Measurements from ENCODE around the gene CNN2.

The CNN2 gene

GRCh38 chr19:1011831-1012333 lies 14.5 kb upstream of the CNN2 start:
- peaks cover 2% of the 10 kb centered on the region for H3K36me3 ChIP-seq (ENCODE audit: control insufficient read depth, insufficient read depth, low read length)
- no peak overlapping the region for H2AK5ac ChIP-seq (ENCODE audit: low read length)
- no peak overlapping the region for H2BK120ac ChIP-seq (ENCODE audit: low read depth, low read length)
- H4K8ac ChIP-seq (ENCODE audit: low read depth, low read length), result no peak overlapping the region
- no peak overlapping the region for H3K9ac ChIP-seq (ENCODE audit: low read length)
- H3K56ac ChIP-seq (ENCODE audit: low read length), result no peak overlapping the region
- H4K5ac ChIP-seq (ENCODE audit: low read length), result no peak overlapping the region
- H3K4ac ChIP-seq (ENCODE audit: low read depth, low read length), result no peak overlapping the region
- H2BK15ac ChIP-seq (replicated peaks; ENCODE audit: low read depth), result no peak overlapping the region
- H3K79me1 ChIP-seq (ENCODE audit: low read length), result peaks cover 25% of the 10 kb centered on the region
- no CpG with 5 or more reads among the region's 36 CpGs for WGBS (ENCODE audit: extremely low coverage, insufficient coverage, low lambda C conversion rate)
- H2BK5ac ChIP-seq (ENCODE audit: low read length), result no peak overlapping the region
- H3K79me2 ChIP-seq (ENCODE audit: control insufficient read depth, insufficient read depth, low read length), result peaks cover 29% of the 10 kb centered on the region
- H3K27me3 ChIP-seq (ENCODE audit: insufficient read depth, low read length, poor library complexity), result no peaks in the 10 kb centered on the region
- no peak overlapping the region for H3K4me3 ChIP-seq (ENCODE audit: low read length)
- no peak overlapping the region for H3K4me2 ChIP-seq (ENCODE audit: low read length)
- no peak overlapping the region for H3K27ac ChIP-seq (ENCODE audit: low read depth, low read length)
- peaks cover 4% of the 10 kb centered on the region for H3K4me1 ChIP-seq (ENCODE audit: control insufficient read depth, low read depth, low read length)
- no peak for DNase-seq
- no peak overlapping the region for H3K23ac ChIP-seq (ENCODE audit: low read length)
- H3K18ac ChIP-seq (ENCODE audit: low read length), result no peak overlapping the region

GRCh38 chr19:1012334-1012733 lies 14.1 kb upstream of the CNN2 start:
- H3K56ac ChIP-seq (ENCODE audit: low read length), result no peak overlapping the region
- WGBS (ENCODE audit: extremely low coverage, insufficient coverage, low lambda C conversion rate), result no CpG with 5 or more reads among the region's 18 CpGs
- H2AK5ac ChIP-seq (ENCODE audit: low read length), result no peak overlapping the region

GRCh38 chr19:1013218-1013617 lies 13.2 kb upstream of the CNN2 start:
- H3K56ac ChIP-seq (ENCODE audit: low read length), result no peak overlapping the region
- peaks cover 2% of the 10 kb centered on the region for H3K36me3 ChIP-seq (ENCODE audit: control insufficient read depth, insufficient read depth, low read length)
- H4K5ac ChIP-seq (ENCODE audit: low read length), result no peak overlapping the region
- no peak overlapping the region for H2BK15ac ChIP-seq (replicated peaks; ENCODE audit: low read depth)
- no peak for DNase-seq
- H3K4me3 ChIP-seq (ENCODE audit: low read length), result no peak overlapping the region
- peaks cover 43% of the 10 kb centered on the region for H3K79me2 ChIP-seq (ENCODE audit: control insufficient read depth, insufficient read depth, low read length)
- H3K9ac ChIP-seq (ENCODE audit: low read length), result no peak overlapping the region
- H3K18ac ChIP-seq (ENCODE audit: low read length), result no peak overlapping the region
- no peak overlapping the region for H3K27ac ChIP-seq (ENCODE audit: low read depth, low read length)
- H2BK5ac ChIP-seq (ENCODE audit: low read length), result no peak overlapping the region
- no CpG with 5 or more reads among the region's 10 CpGs for WGBS (ENCODE audit: extremely low coverage, insufficient coverage, low lambda C conversion rate)
- H3K4me2 ChIP-seq (ENCODE audit: low read length), result no peak overlapping the region
- H3K23ac ChIP-seq (ENCODE audit: low read length), result no peak overlapping the region
- peaks cover 27% of the 10 kb centered on the region for H3K79me1 ChIP-seq (ENCODE audit: low read length)
- no peak overlapping the region for H3K4ac ChIP-seq (ENCODE audit: low read depth, low read length)
- no peak overlapping the region for H2BK120ac ChIP-seq (ENCODE audit: low read depth, low read length)
- H4K8ac ChIP-seq (ENCODE audit: low read depth, low read length), result no peak overlapping the region
- H3K27me3 ChIP-seq (ENCODE audit: insufficient read depth, low read length, poor library complexity), result no peaks in the 10 kb centered on the region
- H3K4me1 ChIP-seq (ENCODE audit: control insufficient read depth, low read depth, low read length), result peaks cover 4% of the 10 kb centered on the region
- H2AK5ac ChIP-seq (ENCODE audit: low read length), result no peak overlapping the region

More at GRCh38 chr19:1012334-1012733, 14.1 kb upstream of the CNN2 start:
- H3K18ac ChIP-seq (ENCODE audit: low read length), result no peak overlapping the region
- H3K4me2 ChIP-seq (ENCODE audit: low read length), result no peak overlapping the region
- no peaks in the 10 kb centered on the region for H3K27me3 ChIP-seq (ENCODE audit: insufficient read depth, low read length, poor library complexity)
- H2BK15ac ChIP-seq (replicated peaks; ENCODE audit: low read depth), result no peak overlapping the region
- no peak for DNase-seq
- H3K27ac ChIP-seq (ENCODE audit: low read depth, low read length), result no peak overlapping the region
- H3K23ac ChIP-seq (ENCODE audit: low read length), result no peak overlapping the region
- peaks cover 4% of the 10 kb centered on the region for H3K4me1 ChIP-seq (ENCODE audit: control insufficient read depth, low read depth, low read length)
- H2BK5ac ChIP-seq (ENCODE audit: low read length), result no peak overlapping the region
- H3K9ac ChIP-seq (ENCODE audit: low read length), result no peak overlapping the region
- H3K4ac ChIP-seq (ENCODE audit: low read depth, low read length), result no peak overlapping the region
- no peak overlapping the region for H3K4me3 ChIP-seq (ENCODE audit: low read length)
- H4K5ac ChIP-seq (ENCODE audit: low read length), result no peak overlapping the region
- H2BK120ac ChIP-seq (ENCODE audit: low read depth, low read length), result no peak overlapping the region
- peaks cover 34% of the 10 kb centered on the region for H3K79me2 ChIP-seq (ENCODE audit: control insufficient read depth, insufficient read depth, low read length)
- peaks cover 2% of the 10 kb centered on the region for H3K36me3 ChIP-seq (ENCODE audit: control insufficient read depth, insufficient read depth, low read length)
- H4K8ac ChIP-seq (ENCODE audit: low read depth, low read length), result no peak overlapping the region
- H3K79me1 ChIP-seq (ENCODE audit: low read length), result peaks cover 27% of the 10 kb centered on the region

GRCh38 chr19:1014161-1015060 lies 12.0 kb upstream of the CNN2 start:
- H2BK5ac ChIP-seq (ENCODE audit: low read length), result no peak overlapping the region
- no peak overlapping the region for H4K5ac ChIP-seq (ENCODE audit: low read length)
- peaks cover 55% of the 10 kb centered on the region for H3K79me2 ChIP-seq (ENCODE audit: control insufficient read depth, insufficient read depth, low read length)
- H3K79me1 ChIP-seq (ENCODE audit: low read length), result peaks cover 28% of the 10 kb centered on the region
- H3K27me3 ChIP-seq (ENCODE audit: insufficient read depth, low read length, poor library complexity), result no peaks in the 10 kb centered on the region
- peaks cover 4% of the 10 kb centered on the region for H3K4me1 ChIP-seq (ENCODE audit: control insufficient read depth, low read depth, low read length)
- H2BK120ac ChIP-seq (ENCODE audit: low read depth, low read length), result no peak overlapping the region
- WGBS (ENCODE audit: extremely low coverage, insufficient coverage, low lambda C conversion rate), result no CpG with 5 or more reads among the region's 49 CpGs
- no peak overlapping the region for H3K27ac ChIP-seq (ENCODE audit: low read depth, low read length)
- H3K4me3 ChIP-seq (ENCODE audit: low read length), result no peak overlapping the region
- H3K4ac ChIP-seq (ENCODE audit: low read depth, low read length), result no peak overlapping the region
- peaks cover 2% of the 10 kb centered on the region for H3K36me3 ChIP-seq (ENCODE audit: control insufficient read depth, insufficient read depth, low read length)
- no peak overlapping the region for H3K9ac ChIP-seq (ENCODE audit: low read length)
- no peak overlapping the region for H3K23ac ChIP-seq (ENCODE audit: low read length)
- H2AK5ac ChIP-seq (ENCODE audit: low read length), result no peak overlapping the region
- no peak overlapping the region for H3K56ac ChIP-seq (ENCODE audit: low read length)
- H4K8ac ChIP-seq (ENCODE audit: low read depth, low read length), result no peak overlapping the region
- no peak overlapping the region for H2BK15ac ChIP-seq (replicated peaks; ENCODE audit: low read depth)
- no peak overlapping the region for H3K18ac ChIP-seq (ENCODE audit: low read length)
- no peak for DNase-seq
- no peak overlapping the region for H3K4me2 ChIP-seq (ENCODE audit: low read length)

- H3K36me3 ChIP-seq (ENCODE audit: control insufficient read depth, insufficient read depth, low read length), result peaks cover 2% of the 10 kb centered on the region
These were observed 11.2 kb upstream of the CNN2 start for GRCh38 chr19:1015061-1015781.

More at GRCh38 chr19:1015061-1015781, 11.2 kb upstream of the CNN2 start:
- H3K4me1 ChIP-seq (ENCODE audit: control insufficient read depth, low read depth, low read length), result peaks cover 6% of the 10 kb centered on the region
- H3K27me3 ChIP-seq (ENCODE audit: insufficient read depth, low read length, poor library complexity), result no peaks in the 10 kb centered on the region
- no peak overlapping the region for H3K56ac ChIP-seq (ENCODE audit: low read length)
- H3K4me3 ChIP-seq (ENCODE audit: low read length), result no peak overlapping the region
- no peak overlapping the region for H2BK120ac ChIP-seq (ENCODE audit: low read depth, low read length)
- no peak overlapping the region for H2BK15ac ChIP-seq (replicated peaks; ENCODE audit: low read depth)
- peaks cover 32% of the 10 kb centered on the region for H3K79me1 ChIP-seq (ENCODE audit: low read length)
- peak overlapping the region; percentile 40 for H3K9ac ChIP-seq (ENCODE audit: low read length)
- H3K27ac ChIP-seq (ENCODE audit: low read depth, low read length), result no peak overlapping the region
- DNase-seq, result no peak
- no peak overlapping the region for H3K18ac ChIP-seq (ENCODE audit: low read length)
- H3K4me2 ChIP-seq (ENCODE audit: low read length), result no peak overlapping the region
- WGBS (ENCODE audit: extremely low coverage, insufficient coverage, low lambda C conversion rate), result no CpG with 5 or more reads among the region's 29 CpGs
- no peak overlapping the region for H2BK5ac ChIP-seq (ENCODE audit: low read length)
- H2AK5ac ChIP-seq (ENCODE audit: low read length), result no peak overlapping the region
- peak overlapping the region; percentile 1 for H3K23ac ChIP-seq (ENCODE audit: low read length)
- no peak overlapping the region for H4K5ac ChIP-seq (ENCODE audit: low read length)
- H4K8ac ChIP-seq (ENCODE audit: low read depth, low read length), result no peak overlapping the region
- no peak overlapping the region for H3K4ac ChIP-seq (ENCODE audit: low read depth, low read length)
- peaks cover 63% of the 10 kb centered on the region for H3K79me2 ChIP-seq (ENCODE audit: control insufficient read depth, insufficient read depth, low read length)
